Neural progenitor cell (in vitro differentiated cells): ENCODE measurements around the gene ALMS1.
"Not testable (repeated sequence)": the region's sequence is repeated elsewhere in the genome, so short reads cannot be mapped to it uniquely, and the experiment has no call there.

Experiments used
- EZH2 ChIP-seq: fragments of 200-600 bp; sonication (generic); IDR thresholded peaks from 2 replicates; pipeline ENCODE4 v1.6.1; 2017; ENCODE audit warnings: antibody characterized with exemption, mild to moderate bottlenecking, moderate library complexity
- EZH2phosphoT487 ChIP-seq: fragments of 200-600 bp; sonication (generic); IDR thresholded peaks from 2 replicates; pipeline ENCODE4 v1.6.1; 2017; ENCODE audit warnings: antibody characterized with exemption
- TF ChIP-seq, protein P1 (sequence below): fragments of 200-600 bp; sonication (generic); IDR thresholded peaks from 2 replicates; pipeline ENCODE4 v1.5.1; 2017; ENCODE audit warnings: antibody characterized with exemption, mild to moderate bottlenecking

DNA sequence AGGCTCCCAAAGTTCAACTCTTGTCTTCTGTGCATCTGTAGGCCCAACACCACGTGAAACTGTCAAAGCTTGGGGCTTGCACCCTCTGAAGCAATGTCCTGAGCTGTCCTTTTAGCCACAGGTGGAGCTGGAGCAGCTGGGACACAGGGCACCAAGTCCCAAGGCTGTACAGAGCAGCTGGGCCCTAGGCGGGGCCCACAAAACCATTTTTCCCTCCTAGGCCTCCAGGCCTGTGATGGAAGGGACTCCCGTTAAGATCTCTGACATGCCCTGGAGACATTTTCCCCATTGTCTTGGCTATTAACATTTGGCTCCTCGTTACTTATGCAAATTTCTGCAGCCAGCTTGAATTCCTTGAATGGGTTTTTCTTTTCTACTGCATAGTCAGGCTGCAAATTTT lies 145.1 kb downstream of the ALMS1 start:
- TF ChIP-seq, protein P1, sequence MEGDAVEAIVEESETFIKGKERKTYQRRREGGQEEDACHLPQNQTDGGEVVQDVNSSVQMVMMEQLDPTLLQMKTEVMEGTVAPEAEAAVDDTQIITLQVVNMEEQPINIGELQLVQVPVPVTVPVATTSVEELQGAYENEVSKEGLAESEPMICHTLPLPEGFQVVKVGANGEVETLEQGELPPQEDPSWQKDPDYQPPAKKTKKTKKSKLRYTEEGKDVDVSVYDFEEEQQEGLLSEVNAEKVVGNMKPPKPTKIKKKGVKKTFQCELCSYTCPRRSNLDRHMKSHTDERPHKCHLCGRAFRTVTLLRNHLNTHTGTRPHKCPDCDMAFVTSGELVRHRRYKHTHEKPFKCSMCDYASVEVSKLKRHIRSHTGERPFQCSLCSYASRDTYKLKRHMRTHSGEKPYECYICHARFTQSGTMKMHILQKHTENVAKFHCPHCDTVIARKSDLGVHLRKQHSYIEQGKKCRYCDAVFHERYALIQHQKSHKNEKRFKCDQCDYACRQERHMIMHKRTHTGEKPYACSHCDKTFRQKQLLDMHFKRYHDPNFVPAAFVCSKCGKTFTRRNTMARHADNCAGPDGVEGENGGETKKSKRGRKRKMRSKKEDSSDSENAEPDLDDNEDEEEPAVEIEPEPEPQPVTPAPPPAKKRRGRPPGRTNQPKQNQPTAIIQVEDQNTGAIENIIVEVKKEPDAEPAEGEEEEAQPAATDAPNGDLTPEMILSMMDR, result not testable (repeated sequence)
- not testable (repeated sequence) for TF ChIP-seq EZH2, EZH2phosphoT487
